Mesangial cell (primary cell): ENCODE results near the gene B3GALT2. TPM values are rescaled to one million over a fixed set of nuclear protein-coding genes. Genes with fewer than 3 reads are reported as not detected.

Source experiments
- total RNA-seq: library from RNA; depleted of rRNA; stranded (reverse); fragments of >200 nt; gene quantifications from 2 replicates; pipeline ENCODE4 v1.2.3, GENCODE V29; 2015

The B3GALT2 gene, protein sequence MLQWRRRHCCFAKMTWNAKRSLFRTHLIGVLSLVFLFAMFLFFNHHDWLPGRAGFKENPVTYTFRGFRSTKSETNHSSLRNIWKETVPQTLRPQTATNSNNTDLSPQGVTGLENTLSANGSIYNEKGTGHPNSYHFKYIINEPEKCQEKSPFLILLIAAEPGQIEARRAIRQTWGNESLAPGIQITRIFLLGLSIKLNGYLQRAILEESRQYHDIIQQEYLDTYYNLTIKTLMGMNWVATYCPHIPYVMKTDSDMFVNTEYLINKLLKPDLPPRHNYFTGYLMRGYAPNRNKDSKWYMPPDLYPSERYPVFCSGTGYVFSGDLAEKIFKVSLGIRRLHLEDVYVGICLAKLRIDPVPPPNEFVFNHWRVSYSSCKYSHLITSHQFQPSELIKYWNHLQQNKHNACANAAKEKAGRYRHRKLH
- total RNA-seq, result 0.49 and 1.9 TPM in 2 replicates

GRCh38 chr1:193185901-193186731 lies at the start of gene B3GALT2:
Gene B3GALT2 (minus strand): TSS chr1:193186613. CDS start chr1:193181562, 5,051 bp downstream.

Other genes starting within 250 kb of the B3GALT2 start
- 16.0 and 17.6 TPM in 2 replicates for gene UCHL5, start 127.3 kb downstream of the B3GALT2 start, total RNA-seq
- gene RO60, start 127.0 kb downstream of the B3GALT2 start, total RNA-seq, result 59.8 and 95.7 TPM in 2 replicates
- 4.8 and 9.9 TPM in 2 replicates for gene GLRX2, start 81.2 kb downstream of the B3GALT2 start, total RNA-seq
- 8.2 and 12.7 TPM in 2 replicates for gene CDC73, start 64.6 kb downstream of the B3GALT2 start, total RNA-seq